HepG2 (cell line): ENCODE data around the gene ECSIT. TPM values are rescaled to one million over a fixed set of nuclear protein-coding genes. Genes with fewer than 3 reads are reported as not detected.

ENCODE experiments used
- ATAC-seq: fragments of 200-7000 bp; cut with Tn5 transposase; 3 replicates; pipeline ENCODE4 v1.9.1; 2020; ENCODE audit warnings: mild to moderate bottlenecking, moderate library complexity
- BruUV-seq: library from RNA; stranded (reverse); fragments of 400-500 nt; replicated peaks from 2 replicates; lab custom pipeline; 2021; lab: Mats Ljungman, UMichigan
- CTCF ChIA-PET: fragments of 300-600 bp; formaldehyde crosslinking; extraction: SDS; loops from one replicate; lab custom pipeline; 2021; ENCODE audit warnings: low total read pairs, inconsistent platforms, low intra/inter-chr PET ratio; lab: Yijun Ruan, JAX
- POLR2A ChIA-PET: fragments of 350-600 bp; sonication (Branson Sonifier 250); formaldehyde crosslinking; loops from one replicate; lab custom pipeline; 2020; ENCODE audit warnings: antibody characterized with exemption, inconsistent platforms; lab: Yijun Ruan, JAX
- DNase-seq: peaks from one replicate; pipeline ENCODE4 v3.0.0-alpha.2; 2015; ENCODE audit warnings: low spot score
- FAIRE-seq: peaks from 3 replicates; lab custom pipeline; 2011; peaks lifted over from hg19 to GRCh38; lab: Jason Lieb, UNC
- H2AFZ ChIP-seq: one replicate; pipeline ENCODE4 v1.6.1; 2011; ENCODE audit warnings: low read length, inconsistent platforms
- H3K27ac ChIP-seq: fragments of 300-600 bp; 3 replicates; pipeline ENCODE4 v1.8.0; 2011; ENCODE audit warnings: mixed run types, mild to moderate bottlenecking, mixed read lengths, low read length, inconsistent platforms; ENCODE audit not compliant: insufficient read depth; ENCODE audit errors: extremely low read length
- H3K27me3 ChIP-seq, 2 experiments: fragments of 200-600 bp in 1 of 2; 2 replicates in 1 of 2; 3 replicates in 1 of 2; pipeline versions ENCODE4 v1.6.0 to v1.8.0; 2011; ENCODE audit warnings: low read length in 2 of 2, mild to moderate bottlenecking in 2 of 2, moderate library complexity in 2 of 2, inconsistent platforms in 1 of 2; ENCODE audit not compliant: insufficient read depth in 2 of 2, control insufficient read depth in 1 of 2
- H3K36me3 ChIP-seq, 2 experiments: fragments of 200-600 bp in 1 of 2; replicated peaks in 1 of 2; 2 replicates in 1 of 2; 3 replicates in 1 of 2; pipeline versions ENCODE4 v1.5.1 to v1.8.0; 2011; ENCODE audit warnings: low read length in 2 of 2, inconsistent platforms in 1 of 2; ENCODE audit not compliant: insufficient read depth in 2 of 2, control insufficient read depth in 1 of 2
- H3K4me1 ChIP-seq: 2 replicates; pipeline ENCODE4 v1.5.1; 2012; ENCODE audit warnings: low read length, inconsistent platforms; ENCODE audit not compliant: insufficient read depth
- H3K4me2 ChIP-seq: 2 replicates; pipeline ENCODE4 v1.6.0; 2011; ENCODE audit warnings: low read depth, low read length, inconsistent platforms
- H3K4me3 ChIP-seq, 3 experiments: fragments of 200-600 bp in 1 of 3; sonication (generic), shearing (Covaris generic) in 1 of 3; replicated peaks in 1 of 3; 2 replicates each; pipeline ENCODE4 v1.5.1; 2011 to 2016; ENCODE audit warnings: low read length in 3 of 3, inconsistent platforms in 2 of 3, low read depth in 2 of 3, mild to moderate bottlenecking in 2 of 3, control low read depth in 1 of 3, mixed read lengths in 1 of 3; ENCODE audit not compliant: insufficient read depth in 1 of 3
- H3K79me2 ChIP-seq: one replicate; pipeline ENCODE4 v1.6.1; 2011; ENCODE audit warnings: low read length, inconsistent platforms; ENCODE audit not compliant: insufficient read depth
- H3K9ac ChIP-seq: 2 replicates; pipeline ENCODE4 v1.6.0; 2011; ENCODE audit warnings: mild to moderate bottlenecking, low read depth, low read length, inconsistent platforms; ENCODE audit not compliant: insufficient read depth
- H3K9me3 ChIP-seq: 2 replicates; pipeline ENCODE4 v1.5.1; 2012; ENCODE audit warnings: mild to moderate bottlenecking, low read length
- H4K20me1 ChIP-seq: 2 replicates; pipeline ENCODE4 v1.6.0; 2011; ENCODE audit warnings: inconsistent platforms, mild to moderate bottlenecking, low read length, moderate library complexity; ENCODE audit not compliant: insufficient read depth
- CENPT ChIP-seq: sonication (generic); formaldehyde crosslinking; IDR thresholded peaks from 2 replicates; pipeline ENCODE4 v1.8.0; 2022; ENCODE audit warnings: low read depth, mild to moderate bottlenecking, moderate library complexity, missing genetic modification reagents
- HNRNPL ChIP-seq: fragments of 200-400 bp; formaldehyde crosslinking; IDR thresholded peaks from 2 replicates; pipeline ENCODE4 v1.6.1; 2017; ENCODE audit warnings: mild to moderate bottlenecking, low read depth, low read length
- HNRNPLL ChIP-seq: fragments of 200-400 bp; formaldehyde crosslinking; IDR thresholded peaks from 2 replicates; pipeline ENCODE4 v1.6.1; 2017; ENCODE audit warnings: mild to moderate bottlenecking, low read depth, low read length; ENCODE audit not compliant: poor library complexity, severe bottlenecking
- JUN ChIP-seq: sonication (generic); formaldehyde crosslinking; IDR thresholded peaks from 2 replicates; pipeline ENCODE4 v1.4.0; 2020; ENCODE audit warnings: mild to moderate bottlenecking, missing genetic modification reagents
- KDM5A ChIP-seq: fragments of 200-600 bp; sonication (generic); IDR thresholded peaks from 2 replicates; pipeline ENCODE4 v1.7.0; 2018; ENCODE audit warnings: antibody characterized with exemption, mild to moderate bottlenecking, low read length, borderline replicate concordance
- NFYC ChIP-seq: IDR thresholded peaks from 2 replicates; pipeline ENCODE4 v1.6.1; 2016; ENCODE audit warnings: missing genetic modification reagents, missing compliant biosample characterization
- NPAS2 ChIP-seq: sonication (generic); formaldehyde crosslinking; IDR thresholded peaks from 2 replicates; pipeline ENCODE4 v1.8.0; 2022; ENCODE audit warnings: mild to moderate bottlenecking, missing genetic modification reagents, borderline replicate concordance
- ONECUT2 ChIP-seq: sonication (generic); formaldehyde crosslinking; IDR thresholded peaks from 2 replicates; pipeline ENCODE4 v1.4.0; 2020; ENCODE audit warnings: missing genetic modification reagents
- RFX1 ChIP-seq: fragments of 450-650 bp; IDR thresholded peaks from 2 replicates; pipeline ENCODE4 v1.6.1; 2017
- TBL1XR1 ChIP-seq: fragments of 150-350 bp; IDR thresholded peaks from 2 replicates; pipeline ENCODE4 v1.6.1; 2014; ENCODE audit warnings: borderline replicate concordance, low read length; ENCODE audit not compliant: partially characterized antibody
- THAP11 ChIP-seq: IDR thresholded peaks from 2 replicates; pipeline ENCODE4 v1.6.1; 2016; ENCODE audit warnings: missing biosample characterization, missing genetic modification reagents
- ZBTB20 ChIP-seq: sonication (generic); formaldehyde crosslinking; IDR thresholded peaks from 2 replicates; pipeline ENCODE4 v1.8.1; 2023; ENCODE audit warnings: missing genetic modification reagents, low read depth, mild to moderate bottlenecking, borderline replicate concordance
- ZFP37 ChIP-seq: sonication (generic); formaldehyde crosslinking; IDR thresholded peaks from 2 replicates; pipeline ENCODE4 v1.4.0; 2020; ENCODE audit warnings: missing genetic modification reagents, borderline replicate concordance
- ZFP41 ChIP-seq: sonication (generic); formaldehyde crosslinking; IDR thresholded peaks from 2 replicates; pipeline ENCODE4 v1.4.0; 2020; ENCODE audit warnings: mild to moderate bottlenecking, missing genetic modification reagents, borderline replicate concordance
- ZNF205 ChIP-seq: IDR thresholded peaks from 2 replicates; pipeline ENCODE4 v1.6.1; 2018; ENCODE audit warnings: missing biosample characterization, missing genetic modification reagents
- ZNF562 ChIP-seq: sonication (generic); formaldehyde crosslinking; IDR thresholded peaks from 2 replicates; pipeline ENCODE4 v1.8.0; 2022; ENCODE audit warnings: missing genetic modification reagents, borderline replicate concordance
- ZNF569 ChIP-seq: sonication (generic); formaldehyde crosslinking; IDR thresholded peaks from 2 replicates; pipeline ENCODE4 v1.5.0; 2020; ENCODE audit warnings: mild to moderate bottlenecking, missing genetic modification reagents, moderate library complexity, borderline replicate concordance
- ZNF605 ChIP-seq: sonication (generic); formaldehyde crosslinking; IDR thresholded peaks from 2 replicates; pipeline ENCODE4 v1.8.0; 2022; ENCODE audit warnings: mild to moderate bottlenecking, missing genetic modification reagents
- ZNF766 ChIP-seq: sonication (generic); formaldehyde crosslinking; IDR thresholded peaks from 2 replicates; pipeline ENCODE4 v1.5.0; 2020; ENCODE audit warnings: missing genetic modification reagents, borderline replicate concordance
- ZNF772 ChIP-seq: sonication (generic); formaldehyde crosslinking; IDR thresholded peaks from 2 replicates; pipeline ENCODE4 v1.5.0; 2020; ENCODE audit warnings: mild to moderate bottlenecking, missing genetic modification reagents
- ZSCAN30 ChIP-seq: sonication (generic); formaldehyde crosslinking; IDR thresholded peaks from 2 replicates; pipeline ENCODE4 v1.5.0; 2020; ENCODE audit warnings: mild to moderate bottlenecking, missing genetic modification reagents
- WGBS: methylation state at CpG from one replicate; pipeline ENCODE4 v1.1.6; 2017; ENCODE audit warnings: low lambda C conversion rate; 5-methylcytosine and 5-hydroxymethylcytosine counted together
- in situ Hi-C: cut with HindIII; loops from 2 replicates; pipeline ENCODE4 v1.10.0; 2017; ENCODE audit warnings: low pct_unique_long_range_greater_than_20kb; ENCODE audit not compliant: extremely low pct_ligation_motif_present
- intact Hi-C: fragments of 100-400 bp; cut with micrococcal nuclease; formaldehyde crosslinking; loops from one replicate; pipeline ENCODE4 v1.10.0; 2022; ENCODE audit not compliant: unreplicated experiment
- polyA plus RNA-seq, 8 experiments: library from polyadenylated mRNA; depleted of rRNA in 3 of 8; stranded (reverse) in 7 of 8; unstranded in 1 of 8; fragments of >200 nt; fragmentation: Illumina TruSeq in 4 of 8; extraction: Trizol in 4 of 8; gene quantifications; 2 replicates each; pipeline versions ENCODE4 v1.2.1 to v1.2.3, GENCODE V29; 2011 to 2016; ENCODE audit warnings: low read depth in 4 of 8, missing spikeins in 1 of 8, mixed read lengths in 1 of 8; ENCODE audit not compliant: insufficient read depth in 1 of 8
- total RNA-seq, 5 experiments: library from RNA; depleted of rRNA; stranded (reverse); fragments of >200 nt; fragmentation: Illumina TruSeq; extraction: Trizol; gene quantifications; 2 replicates each; pipeline ENCODE4 v1.2.3, GENCODE V29; 2016; ENCODE audit warnings: low read depth in 1 of 5
- TF ChIP-seq, protein P1 (sequence below): sonication (generic); formaldehyde crosslinking; IDR thresholded peaks from 2 replicates; pipeline ENCODE4 v1.8.0; 2022; ENCODE audit warnings: missing genetic modification reagents, mild to moderate bottlenecking, borderline replicate concordance
- TF ChIP-seq, protein P2 (sequence below): sonication (generic); formaldehyde crosslinking; IDR thresholded peaks from 2 replicates; pipeline ENCODE4 v1.4.0; 2020; ENCODE audit warnings: mild to moderate bottlenecking, low read depth, missing genetic modification reagents

Gene ECSIT
- total and polyA plus RNA-seq, 2 of the 13 experiments (the other 11 are each of a cell fraction or from before 2014, with no cell fraction given) = 36.4 to 62.3 TPM

DNA sequence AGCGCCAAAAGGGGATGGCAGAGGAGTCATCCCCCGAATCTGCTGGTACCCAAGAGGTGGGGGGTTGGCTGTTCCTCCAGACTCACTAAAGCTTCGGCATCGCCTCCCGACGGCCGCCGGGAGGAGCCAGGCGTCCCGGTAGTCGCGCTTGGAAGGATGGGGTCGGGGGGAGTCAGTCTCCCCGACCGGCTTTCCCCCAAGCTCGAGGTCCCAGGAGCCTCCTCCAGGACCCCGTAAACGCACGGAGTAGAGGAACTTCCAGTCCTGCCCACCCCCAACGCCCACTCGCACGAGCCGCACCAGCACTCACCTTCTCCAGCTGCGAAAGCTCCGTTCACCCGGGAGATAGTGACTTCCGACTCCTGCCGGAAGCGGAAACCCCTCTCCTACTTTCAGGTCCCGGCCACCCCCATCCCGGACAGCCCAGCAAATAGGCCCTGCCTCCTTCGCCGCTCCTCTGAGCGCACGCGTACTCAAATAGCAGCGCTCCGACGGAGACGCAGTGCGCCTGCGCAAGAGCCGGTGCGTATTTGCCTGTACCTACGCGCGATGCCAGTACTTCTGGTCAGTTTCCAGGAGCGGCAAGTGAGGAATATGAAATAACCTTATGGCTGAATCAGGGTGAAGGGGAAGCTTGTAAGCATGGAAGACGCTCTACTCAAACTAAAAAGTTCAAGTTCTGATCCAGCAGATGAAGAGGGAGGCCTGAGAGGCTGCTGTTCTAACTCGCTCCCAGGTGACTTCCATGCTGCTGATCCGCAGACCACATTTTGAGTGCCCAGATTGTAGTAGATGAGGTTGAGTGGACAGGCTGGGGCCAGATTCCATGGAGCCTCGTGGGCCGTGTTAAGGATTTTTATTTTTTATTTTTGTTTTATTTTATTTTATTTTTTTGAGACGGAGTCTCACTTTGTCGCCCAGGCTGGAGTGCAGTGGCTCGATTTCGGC lies 30.2 kb upstream of the ECSIT start, which contains the start of gene ELOF1:
TSS of gene ELOF1 (minus strand) at position 350 of the 948 bp plus-strand sequence. CDS start 4,883 bp downstream, outside the sequence.
- CTCF ChIA-PET = interaction anchor here (1.8 kb wide), 1 partner anchor 28 kb away, joined by 13 read pairs; no protein-coding TSS in a partner anchor
- H3K27me3 ChIP-seq = no peaks in the 10 kb centered on the region
- in situ Hi-C loops (no loop called here), intact Hi-C loops (no loop called here)
- H3K9ac ChIP-seq = peak within 1 kb of the TSS; percentile 86
- POLR2A ChIA-PET = interaction anchor here (0.6 to 2.8 kb wide), 16 partner anchors 9 to 464 kb away, joined by 3 to 33 read pairs (median 4); partner anchors contain the start of genes ACP5, CNN1, ECSIT and SWSAP1
- H3K36me3 ChIP-seq = peaks cover 4 to 10% of the 10 kb centered on the region in 2 experiments; a peak in 3 of 5 replicates
- no peaks in the 10 kb centered on the region for H3K9me3 ChIP-seq
- H3K4me2 ChIP-seq = peak within 1 kb of the TSS; percentile 84
- DNase-seq = peak; percentile 96
- peak; percentile 95 for FAIRE-seq
- no peaks in the 10 kb centered on the region for H4K20me1 ChIP-seq
- peaks cover 32% of the 10 kb centered on the region for H3K79me2 ChIP-seq
- peak within 1 kb of the TSS; percentile 66 for H2AFZ ChIP-seq
- peak within 1 kb of the TSS; percentile 70 to 92 (median 82) for H3K4me3 ChIP-seq
- H3K4me1 ChIP-seq = peaks cover 31% of the 10 kb centered on the region
- 3% methylated on average over 10 of the region's 57 CpGs for WGBS
- BruUV-seq = TSS peak; percentile 94
- H3K27ac ChIP-seq = peak within 1 kb of the TSS; percentile 74
- ATAC-seq = peak; percentile 98
- TF ChIP-seq NPAS2 (CRISPR knock-in tag) (no peak), ZSCAN30 (CRISPR knock-in tag) (no peak), ZNF605 (CRISPR knock-in tag) (peak; percentile 66; the same call in 1 of the 2 replicates), NFYC (CRISPR knock-in tag) (peak; percentile 10; the same call in 1 of the 2 replicates), TBL1XR1 (no peak), ZNF766 (CRISPR knock-in tag) (no peak), CENPT (CRISPR knock-in tag) (no peak), ZNF772 (peak; percentile 19; the same call in 1 of the 2 replicates), ZNF205 (CRISPR knock-in tag) (peak; percentile 44; the same call in 1 of the 2 replicates), ZNF562 (CRISPR knock-in tag) (no peak), ZFP37 (CRISPR knock-in tag) (0 out of 2 replicates have a peak, but pooled peaks have one; percentile 17), ZBTB20 (CRISPR knock-in tag) (no peak; the same call in 1 of the 2 replicates), ZNF569 (no peak), RFX1 (no peak), KDM5A (peak; percentile 72; the same call in 1 of the 2 replicates), ZFP41 (CRISPR knock-in tag) (peak; percentile 52; the same call in 1 of the 2 replicates), HNRNPLL (peak; percentile 99), HNRNPL (no peak), THAP11 (CRISPR knock-in tag) (peak; percentile 85), JUN (CRISPR knock-in tag) (no peak), ONECUT2 (CRISPR knock-in tag) (no peak)
- TF ChIP-seq, protein P1, sequence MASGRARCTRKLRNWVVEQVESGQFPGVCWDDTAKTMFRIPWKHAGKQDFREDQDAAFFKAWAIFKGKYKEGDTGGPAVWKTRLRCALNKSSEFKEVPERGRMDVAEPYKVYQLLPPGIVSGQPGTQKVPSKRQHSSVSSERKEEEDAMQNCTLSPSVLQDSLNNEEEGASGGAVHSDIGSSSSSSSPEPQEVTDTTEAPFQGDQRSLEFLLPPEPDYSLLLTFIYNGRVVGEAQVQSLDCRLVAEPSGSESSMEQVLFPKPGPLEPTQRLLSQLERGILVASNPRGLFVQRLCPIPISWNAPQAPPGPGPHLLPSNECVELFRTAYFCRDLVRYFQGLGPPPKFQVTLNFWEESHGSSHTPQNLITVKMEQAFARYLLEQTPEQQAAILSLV (CRISPR knock-in tag) = no peak
- TF ChIP-seq, protein P2, sequence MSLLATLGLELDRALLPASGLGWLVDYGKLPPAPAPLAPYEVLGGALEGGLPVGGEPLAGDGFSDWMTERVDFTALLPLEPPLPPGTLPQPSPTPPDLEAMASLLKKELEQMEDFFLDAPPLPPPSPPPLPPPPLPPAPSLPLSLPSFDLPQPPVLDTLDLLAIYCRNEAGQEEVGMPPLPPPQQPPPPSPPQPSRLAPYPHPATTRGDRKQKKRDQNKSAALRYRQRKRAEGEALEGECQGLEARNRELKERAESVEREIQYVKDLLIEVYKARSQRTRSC = no peak
